HG02642 (cell line): ENCODE measurements around the gene PRR5L.

Experiments used
- ATAC-seq: cut with Tn5 transposase; IDR thresholded peaks from one replicate; pipeline ENCODE4 v1.9.1; 2021; ENCODE audit warnings: mild to moderate bottlenecking; ENCODE audit not compliant: unreplicated experiment, poor library complexity

Gene PRR5L

GRCh38 chr11:36394056-36394455 lies 98.0 kb downstream of the PRR5L start:
- no peak for ATAC-seq

GRCh38 chr11:36394926-36395325 lies 98.8 kb downstream of the PRR5L start:
- ATAC-seq, result no peak

- no peak for ATAC-seq
These were observed 100.1 kb downstream of the PRR5L start for GRCh38 chr11:36395978-36396736.

- no peak for ATAC-seq
These were observed 102.3 kb downstream of the PRR5L start for GRCh38 chr11:36398231-36398953.

GRCh38 chr11:36399236-36399635 lies 103.1 kb downstream of the PRR5L start:
- ATAC-seq, result no peak

GRCh38 chr11:36399745-36400144 lies 103.7 kb downstream of the PRR5L start:
- no peak for ATAC-seq

GRCh38 chr11:36400766-36401455 lies 104.8 kb downstream of the PRR5L start:
- ATAC-seq, result no peak

- no peak for ATAC-seq
These were observed 106.6 kb downstream of the PRR5L start for GRCh38 chr11:36402568-36403170.

- no peak for ATAC-seq
These were observed 107.6 kb downstream of the PRR5L start for GRCh38 chr11:36403661-36404060.

- no peak for ATAC-seq
These were observed 108.7 kb downstream of the PRR5L start for GRCh38 chr11:36404831-36405230.

- no peak for ATAC-seq
These were observed 109.7 kb downstream of the PRR5L start for GRCh38 chr11:36405585-36406367.

- ATAC-seq, result no peak
These were observed 111.3 kb downstream of the PRR5L start for GRCh38 chr11:36407356-36407755.

- no peak for ATAC-seq
These were observed 112.5 kb downstream of the PRR5L start for GRCh38 chr11:36408498-36409136.

GRCh38 chr11:36409152-36409816 lies 113.2 kb downstream of the PRR5L start:
- no peak for ATAC-seq

- peak; percentile 76 for ATAC-seq
These were observed 115.1 kb downstream of the PRR5L start for GRCh38 chr11:36411202-36411640.

GRCh38 chr11:36412781-36413383 lies 116.8 kb downstream of the PRR5L start:
- no peak for ATAC-seq

- no peak for ATAC-seq
These were observed 121.1 kb downstream of the PRR5L start for GRCh38 chr11:36417154-36417553.

- no peak for ATAC-seq
These were observed 123.8 kb downstream of the PRR5L start for GRCh38 chr11:36419791-36420424.
